Natural killer cell (primary cell): ENCODE data around the gene OR4D6. TPM values are rescaled to one million over a fixed set of nuclear protein-coding genes. Genes with fewer than 3 reads are reported as not detected.

Source experiments
- ATAC-seq, 3 donors: fragments of 150-1000 bp in 2 of 3; fragments of 200-7000 bp in 1 of 3; cut with Tn5 transposase; 1 replicate in 1 of 3; 2 replicates in 2 of 3; pipeline ENCODE4 v1.10.0; 2021; ENCODE audit warnings: mild to moderate bottlenecking in 2 of 3, moderate library complexity in 2 of 3
- DNase-seq, 2 donors: peaks; one replicate each; pipeline versions ENCODE4 v3.0.0 to v3.0.0-alpha.2; 2013 to 2021; ENCODE audit warnings: mixed read lengths in 1 of 2
- H3K27ac ChIP-seq: one replicate; pipeline ENCODE4 v1.5.1; 2013; ENCODE audit warnings: mild to moderate bottlenecking, low read length
- H3K27me3 ChIP-seq: one replicate; pipeline ENCODE4 v1.6.1; 2013; ENCODE audit warnings: low read length; ENCODE audit not compliant: control insufficient read depth, insufficient read depth
- H3K36me3 ChIP-seq: one replicate; pipeline ENCODE4 v1.6.1; 2013; ENCODE audit warnings: low read length; ENCODE audit not compliant: control insufficient read depth, insufficient read depth
- H3K4me1 ChIP-seq: one replicate; pipeline ENCODE4 v1.6.1; 2013; ENCODE audit warnings: low read length; ENCODE audit not compliant: control insufficient read depth, insufficient read depth
- H3K4me3 ChIP-seq: one replicate; pipeline ENCODE4 v1.5.1; 2013; ENCODE audit warnings: low read length
- H3K9me3 ChIP-seq: one replicate; pipeline ENCODE4 v1.6.1; 2013; ENCODE audit warnings: low read length; ENCODE audit not compliant: control insufficient read depth, insufficient read depth
- H3K27ac Mint-ChIP-seq, 2 donors: one replicate each; pipeline ENCODE4 v1.8.0; 2022; ENCODE audit warnings: mild to moderate bottlenecking in 2 of 2, mixed read lengths in 2 of 2, moderate library complexity in 1 of 2
- H3K27me3 Mint-ChIP-seq, 2 donors: one replicate each; pipeline ENCODE4 v1.8.0; 2022; ENCODE audit warnings: low read depth in 2 of 2, mixed read lengths in 2 of 2
- H3K36me3 Mint-ChIP-seq: one replicate; pipeline ENCODE4 v1.8.0; 2022; ENCODE audit warnings: mixed read lengths
- H3K4me1 Mint-ChIP-seq, 2 donors: one replicate each; pipeline ENCODE4 v1.8.0; 2022; ENCODE audit warnings: mixed read lengths in 2 of 2
- H3K4me3 Mint-ChIP-seq: one replicate; pipeline ENCODE4 v1.8.0; 2022; ENCODE audit warnings: mild to moderate bottlenecking, moderate library complexity, mixed read lengths
- H3K9me3 Mint-ChIP-seq, 2 donors: one replicate each; pipeline ENCODE4 v1.8.0; 2022; ENCODE audit warnings: mixed read lengths in 2 of 2
- CTCF ChIP-seq: fragments of 200-600 bp; IDR thresholded peaks from one replicate; pipeline ENCODE4 v1.8.0; 2022; ENCODE audit warnings: antibody characterized with exemption
- WGBS: methylation state at CpG from one replicate; pipeline ENCODE4 v1.1.7; 2013; ENCODE audit warnings: missing lambda C conversion rate; ENCODE audit not compliant: insufficient coverage; 5-methylcytosine and 5-hydroxymethylcytosine counted together
- intact Hi-C: fragments of 100-400 bp; cut with micrococcal nuclease; formaldehyde crosslinking; loops from one replicate; pipeline ENCODE4 v1.14.2; 2022
- total RNA-seq, 4 donors: library from RNA; stranded (reverse); fragments of 120-200 nt in 1 of 4; gene quantifications; one replicate each; pipeline versions ENCODE4 v1.2.3 to v1.2.4, GENCODE V29; 2013 to 2022

OR4D6 gene
- total RNA-seq, 3 donors from 2014 or later (not counting 1 experiment from before 2014, with no cell fraction given), result not detected

- Histone ChIP-seq H3K27ac (no peak overlapping the region), H3K27me3 (no peaks in the 10 kb centered on the region), H3K4me1 (no peaks in the 10 kb centered on the region), H3K4me3 (no peak overlapping the region), H3K9me3 (no peaks in the 10 kb centered on the region), H3K36me3 (no peaks in the 10 kb centered on the region)
- Mint-ChIP-seq H3K36me3 (no peaks in the 10 kb centered on the region), H3K4me3 (no peak overlapping the region), H3K27ac (no peak overlapping the region), H3K4me1 (no peaks in the 10 kb centered on the region), H3K27me3 (peaks cover 5 to 33% of the 10 kb centered on the region in 2 donors), H3K9me3 (no peaks in the 10 kb centered on the region)
- WGBS, result 97% methylated on average over 3 of the region's 3 CpGs
- TF ChIP-seq CTCF, result no peak
- no peak for DNase-seq
- no peak for ATAC-seq
- intact Hi-C loops, result no loop called here
Observed at GRCh38 chr11:59459916-59460315, 3.2 kb downstream of the OR4D6 start.

- no peak overlapping the region for H3K4me3 ChIP-seq
- TF ChIP-seq CTCF, result no peak
- no peaks in the 10 kb centered on the region for H3K9me3 ChIP-seq
- ATAC-seq (no peak), DNase-seq (no peak)
- H3K27me3 ChIP-seq, result no peaks in the 10 kb centered on the region
- H3K27me3 Mint-ChIP-seq, result peaks cover 5 to 18% of the 10 kb centered on the region in 2 donors
- no peak overlapping the region for H3K4me3 Mint-ChIP-seq
- H3K36me3 Mint-ChIP-seq, result no peaks in the 10 kb centered on the region
- H3K36me3 ChIP-seq, result no peaks in the 10 kb centered on the region
- 76% methylated on average over 5 of the region's 5 CpGs for WGBS
- no peaks in the 10 kb centered on the region for H3K4me1 Mint-ChIP-seq
- H3K27ac Mint-ChIP-seq, result no peak overlapping the region
- no peak overlapping the region for H3K27ac ChIP-seq
- H3K4me1 ChIP-seq, result no peaks in the 10 kb centered on the region
- intact Hi-C loops, result no loop called here
- H3K9me3 Mint-ChIP-seq, result no peaks in the 10 kb centered on the region
Observed at GRCh38 chr11:59463190-59463641, 6.5 kb downstream of the OR4D6 start.

GRCh38 chr11:59473015-59473414, 16.3 kb downstream of the OR4D6 start, which contains the start of gene OR4D10:
Gene OR4D10, plus strand, starts transcription at chr11:59473315. Its CDS starts 4,115 bp downstream, at chr11:59477430.
- Histone ChIP-seq H3K4me3 (no peak within 1 kb of the TSS), H3K36me3 (no peaks in the 10 kb centered on the region), H3K27ac (no peak within 1 kb of the TSS), H3K9me3 (no peaks in the 10 kb centered on the region), H3K4me1 (no peaks in the 10 kb centered on the region), H3K27me3 (peaks cover 2% of the 10 kb centered on the region)
- H3K9me3 Mint-ChIP-seq, result no peaks in the 10 kb centered on the region
- DNase-seq (no peak), ATAC-seq (no peak)
- H3K36me3 Mint-ChIP-seq, result no peaks in the 10 kb centered on the region
- intact Hi-C loops, result no loop called here
- no peak for TF ChIP-seq CTCF
- no peak within 1 kb of the TSS for H3K4me3 Mint-ChIP-seq
- no peak within 1 kb of the TSS for H3K27ac Mint-ChIP-seq
- H3K4me1 Mint-ChIP-seq, result no peaks in the 10 kb centered on the region
- H3K27me3 Mint-ChIP-seq, result peaks cover 12 to 16% of the 10 kb centered on the region in 2 donors

- Mint-ChIP-seq H3K27ac (no peak overlapping the region), H3K27me3 (peaks cover 15 to 17% of the 10 kb centered on the region in 2 donors), H3K4me1 (no peaks in the 10 kb centered on the region), H3K36me3 (no peaks in the 10 kb centered on the region), H3K9me3 (no peaks in the 10 kb centered on the region), H3K4me3 (no peak overlapping the region)
- TF ChIP-seq CTCF, result no peak
- ATAC-seq (no peak), DNase-seq (no peak)
- no peaks in the 10 kb centered on the region for H3K9me3 ChIP-seq
- no peak overlapping the region for H3K4me3 ChIP-seq
- H3K4me1 ChIP-seq, result no peaks in the 10 kb centered on the region
- H3K36me3 ChIP-seq, result no peaks in the 10 kb centered on the region
- intact Hi-C loops, result no loop called here
- H3K27ac ChIP-seq, result no peak overlapping the region
- 52% methylated on average over 8 of the region's 9 CpGs for WGBS
- H3K27me3 ChIP-seq, result peaks cover 2% of the 10 kb centered on the region
Observed at GRCh38 chr11:59475176-59475575, 18.4 kb downstream of the OR4D6 start.
